Colonic mucosa (tissue), 4 donors: ENCODE results near the gene TXNDC2. TPM values are rescaled to one million over a fixed set of nuclear protein-coding genes. Genes with fewer than 3 reads are reported as not detected.

ENCODE experiments used
- DNase-seq: peaks from one replicate; pipeline ENCODE4 v3.0.0-alpha.2; 2020
- H3K27ac ChIP-seq: fragments of 200-600 bp; one replicate; pipeline ENCODE4 v1.8.0; 2021
- H3K27me3 ChIP-seq: fragments of 200-600 bp; one replicate; pipeline ENCODE4 v1.8.0; 2021
- H3K36me3 ChIP-seq: fragments of 200-600 bp; one replicate; pipeline ENCODE4 v1.8.0; 2021
- H3K4me1 ChIP-seq: fragments of 200-600 bp; one replicate; pipeline ENCODE4 v1.8.0; 2021; ENCODE audit warnings: mild to moderate bottlenecking
- H3K4me3 ChIP-seq: fragments of 200-600 bp; one replicate; pipeline ENCODE4 v1.8.0; 2021
- H3K9ac ChIP-seq, 2 donors: one replicate each; pipeline ENCODE4 v1.7.0; 2013; ENCODE audit warnings: control low read depth in 2 of 2, low read depth in 2 of 2, low read length in 2 of 2
- H3K9me3 ChIP-seq: fragments of 200-600 bp; one replicate; pipeline ENCODE4 v1.8.0; 2021
- CTCF ChIP-seq: fragments of 200-600 bp; IDR thresholded peaks from one replicate; pipeline ENCODE4 v1.8.0; 2022; ENCODE audit warnings: antibody characterized with exemption, mild to moderate bottlenecking
- intact Hi-C: fragments of 100-400 bp; cut with DNase I; formaldehyde crosslinking; loops from one replicate; pipeline ENCODE4 v1.14.1; 2022
- total RNA-seq, 2 donors: library from RNA; stranded (reverse); fragmentation: NEBNext Ultra II Directional in 1 of 2; extraction: Animal tissue kit (Norgen Biotek cat#: 25700) in 1 of 2; gene quantifications; one replicate each; pipeline ENCODE4 v1.2.1, GENCODE V29; 2021
- donor health status: healthy.
- donor health status: DM: no; HTN: no; CAD: no.
- donor health status: DM: no; HTN: no; CAD: no.

The TXNDC2 gene
- total RNA-seq, 2 donors from 2014 or later = not detected

- Histone ChIP-seq H3K4me1 (peaks cover 7% of the 10 kb centered on the region), H3K4me3 (no peak overlapping the region), H3K27me3 (no peaks in the 10 kb centered on the region), H3K9me3 (no peaks in the 10 kb centered on the region), H3K9ac (peak overlapping the region in 1 of 2 donors; percentile 88), H3K27ac (peak overlapping the region; percentile 98), H3K36me3 (no peaks in the 10 kb centered on the region)
- no peak for TF ChIP-seq CTCF
- intact Hi-C loops = no loop called here
- DNase-seq = no peak
These were observed 30.4 kb downstream of the TXNDC2 start for GRCh38 chr18:9916077-9916639.

- intact Hi-C loops = no loop called here
- Histone ChIP-seq H3K36me3 (no peaks in the 10 kb centered on the region), H3K9ac (no peak overlapping the region), H3K9me3 (no peaks in the 10 kb centered on the region), H3K27ac (no peak overlapping the region), H3K27me3 (no peaks in the 10 kb centered on the region), H3K4me1 (peaks cover 7% of the 10 kb centered on the region), H3K4me3 (no peak overlapping the region)
- DNase-seq = no peak
- TF ChIP-seq CTCF = no peak
These were observed 31.0 kb downstream of the TXNDC2 start for GRCh38 chr18:9916808-9917207.

- H3K4me1 ChIP-seq = peaks cover 7% of the 10 kb centered on the region
- intact Hi-C loops = no loop called here
- H3K9ac ChIP-seq = no peak overlapping the region
- H3K27ac ChIP-seq = no peak overlapping the region
- no peak overlapping the region for H3K4me3 ChIP-seq
- DNase-seq = no peak
- H3K9me3 ChIP-seq = no peaks in the 10 kb centered on the region
- no peaks in the 10 kb centered on the region for H3K27me3 ChIP-seq
- no peak for TF ChIP-seq CTCF
- H3K36me3 ChIP-seq = no peaks in the 10 kb centered on the region
These were observed 32.4 kb downstream of the TXNDC2 start for GRCh38 chr18:9918016-9918680.

GRCh38 chr18:9919564-9920232, 33.9 kb downstream of the TXNDC2 start:
- H3K27ac ChIP-seq = no peak overlapping the region
- intact Hi-C loops = no loop called here

More at GRCh38 chr18:9919564-9920232, 33.9 kb downstream of the TXNDC2 start:
- Histone ChIP-seq H3K4me1 (peaks cover 11% of the 10 kb centered on the region), H3K36me3 (no peaks in the 10 kb centered on the region), H3K27me3 (no peaks in the 10 kb centered on the region), H3K9ac (no peak overlapping the region), H3K9me3 (no peaks in the 10 kb centered on the region), H3K4me3 (no peak overlapping the region)
- DNase-seq = no peak
- TF ChIP-seq CTCF = no peak
